OCI-LY1 (cell line): ENCODE measurements around the gene DPYSL3.

ENCODE experiments used
- H2AFZ ChIP-seq: fragments of 200-600 bp; sonication (generic), shearing (Covaris generic); 2 replicates; pipeline ENCODE4 v1.6.0; 2014; ENCODE audit warnings: antibody characterized with exemption, mild to moderate bottlenecking, low read length
- H3F3A ChIP-seq: fragments of 200-600 bp; sonication (generic), shearing (Covaris generic); 2 replicates; pipeline ENCODE4 v1.6.0; 2014; ENCODE audit warnings: mild to moderate bottlenecking, antibody characterized with exemption, low read length, moderate library complexity; ENCODE audit not compliant: insufficient read depth
- H3K27ac ChIP-seq: fragments of 200-600 bp; sonication (generic); 2 replicates; pipeline ENCODE4 v1.5.1; 2014; ENCODE audit warnings: low read length, mixed run types, mild to moderate bottlenecking, low read depth; ENCODE audit not compliant: poor library complexity, severe bottlenecking
- H3K27me3 ChIP-seq: fragments of 200-600 bp; sonication (generic); 2 replicates; pipeline ENCODE4 v1.6.0; 2014; ENCODE audit warnings: antibody characterized with exemption, mild to moderate bottlenecking, low read length, moderate library complexity; ENCODE audit not compliant: insufficient read depth
- H3K36me3 ChIP-seq: fragments of 200-600 bp; sonication (generic); 2 replicates; pipeline ENCODE4 v1.6.1; 2014; ENCODE audit warnings: mild to moderate bottlenecking, antibody characterized with exemption, low read length, moderate library complexity, mixed read lengths; ENCODE audit not compliant: insufficient read depth
- H3K4me1 ChIP-seq: fragments of 200-600 bp; sonication (generic); 2 replicates; pipeline ENCODE4 v1.5.1; 2014; ENCODE audit warnings: mild to moderate bottlenecking, low read length, moderate library complexity; ENCODE audit not compliant: insufficient read depth, severe bottlenecking
- H3K4me2 ChIP-seq: fragments of 200-600 bp; sonication (generic), shearing (Covaris generic); 2 replicates; pipeline ENCODE4 v1.6.1; 2014; ENCODE audit warnings: low read length
- H3K4me3 ChIP-seq: fragments of 200-600 bp; sonication (generic); 2 replicates; pipeline ENCODE4 v1.5.1; 2014; ENCODE audit warnings: low read length, low read depth, mild to moderate bottlenecking, mixed read lengths; ENCODE audit not compliant: poor library complexity, severe bottlenecking
- H3K79me2 ChIP-seq: fragments of 200-600 bp; shearing (Covaris generic); 2 replicates; pipeline ENCODE4 v1.6.1; 2016; ENCODE audit warnings: mixed run types, low read length, mixed read lengths; ENCODE audit not compliant: insufficient read depth
- H3K9ac ChIP-seq: fragments of 200-600 bp; sonication (generic), shearing (Covaris generic); 2 replicates; pipeline ENCODE4 v1.6.1; 2014; ENCODE audit warnings: mild to moderate bottlenecking, low read length, mixed read lengths
- H3K9me2 ChIP-seq: fragments of 200-600 bp; sonication (generic), shearing (Covaris generic); 2 replicates; pipeline ENCODE4 v1.6.1; 2014; ENCODE audit warnings: low read depth, mild to moderate bottlenecking, low read length, mixed read lengths
- H3K9me3 ChIP-seq: fragments of 200-600 bp; shearing (Covaris generic); 2 replicates; pipeline ENCODE4 v1.6.1; 2014; ENCODE audit warnings: low read length, mixed read lengths
- H4K20me1 ChIP-seq: fragments of 200-600 bp; sonication (generic), shearing (Covaris generic); 2 replicates; pipeline ENCODE4 v1.6.0; 2016; ENCODE audit warnings: mild to moderate bottlenecking, low read length; ENCODE audit not compliant: insufficient read depth
- EZH2 ChIP-seq: fragments of 200-600 bp; sonication (generic), shearing (Covaris generic); IDR thresholded peaks from 2 replicates; pipeline ENCODE4 v1.8.0; 2017; ENCODE audit warnings: borderline replicate concordance, mixed run types, mild to moderate bottlenecking, antibody characterized with exemption, low read length, moderate library complexity, mixed read lengths
- TF ChIP-seq, protein P1 (sequence below): fragments of 200-600 bp; sonication (generic), shearing (Covaris generic); IDR thresholded peaks from 2 replicates; pipeline ENCODE4 v1.5.1; 2017; ENCODE audit warnings: mild to moderate bottlenecking, antibody characterized with exemption, low read length, moderate library complexity, mixed read lengths

The DPYSL3 gene

GRCh38 chr5:147373328-147373727 lies 136.5 kb downstream of the DPYSL3 start:
- Histone ChIP-seq H3K9me2 (no peaks in the 10 kb centered on the region), H3K4me2 (no peak overlapping the region), H3K4me3 (no peak overlapping the region), H3K36me3 (no peaks in the 10 kb centered on the region), H3K4me1 (no peaks in the 10 kb centered on the region), H4K20me1 (no peaks in the 10 kb centered on the region), H3K27ac (no peak overlapping the region), H3K9ac (no peak overlapping the region), H3K9me3 (no peaks in the 10 kb centered on the region), H2AFZ (no peak overlapping the region), H3K27me3 (no peaks in the 10 kb centered on the region; the same call in 1 of the 2 replicates), H3F3A (no peaks in the 10 kb centered on the region), H3K79me2 (no peaks in the 10 kb centered on the region)
- TF ChIP-seq EZH2: no peak
- TF ChIP-seq, protein P1, sequence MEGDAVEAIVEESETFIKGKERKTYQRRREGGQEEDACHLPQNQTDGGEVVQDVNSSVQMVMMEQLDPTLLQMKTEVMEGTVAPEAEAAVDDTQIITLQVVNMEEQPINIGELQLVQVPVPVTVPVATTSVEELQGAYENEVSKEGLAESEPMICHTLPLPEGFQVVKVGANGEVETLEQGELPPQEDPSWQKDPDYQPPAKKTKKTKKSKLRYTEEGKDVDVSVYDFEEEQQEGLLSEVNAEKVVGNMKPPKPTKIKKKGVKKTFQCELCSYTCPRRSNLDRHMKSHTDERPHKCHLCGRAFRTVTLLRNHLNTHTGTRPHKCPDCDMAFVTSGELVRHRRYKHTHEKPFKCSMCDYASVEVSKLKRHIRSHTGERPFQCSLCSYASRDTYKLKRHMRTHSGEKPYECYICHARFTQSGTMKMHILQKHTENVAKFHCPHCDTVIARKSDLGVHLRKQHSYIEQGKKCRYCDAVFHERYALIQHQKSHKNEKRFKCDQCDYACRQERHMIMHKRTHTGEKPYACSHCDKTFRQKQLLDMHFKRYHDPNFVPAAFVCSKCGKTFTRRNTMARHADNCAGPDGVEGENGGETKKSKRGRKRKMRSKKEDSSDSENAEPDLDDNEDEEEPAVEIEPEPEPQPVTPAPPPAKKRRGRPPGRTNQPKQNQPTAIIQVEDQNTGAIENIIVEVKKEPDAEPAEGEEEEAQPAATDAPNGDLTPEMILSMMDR: no peak

DNA sequence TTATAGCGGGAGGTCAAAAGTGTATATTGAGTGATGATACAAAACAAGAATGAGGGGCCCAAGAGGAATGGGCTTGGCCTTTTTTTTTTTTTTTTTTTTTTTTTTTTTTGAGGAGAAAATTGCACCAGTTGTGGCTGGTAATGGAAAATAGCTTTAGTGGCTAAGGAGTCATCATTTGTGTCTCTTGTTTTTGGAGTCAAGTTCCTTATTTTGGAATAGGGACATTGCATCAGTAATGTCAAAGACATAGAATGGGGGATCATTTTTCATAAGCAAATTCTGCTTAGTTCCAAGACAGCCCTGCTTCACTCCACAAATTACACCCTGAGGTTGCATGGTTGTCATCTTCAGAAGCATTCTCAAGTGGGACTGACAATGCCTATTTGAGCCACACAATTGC lies 137.7 kb downstream of the DPYSL3 start:
- Histone ChIP-seq H3K27ac (no peak overlapping the region), H3K4me1 (no peaks in the 10 kb centered on the region), H4K20me1 (no peaks in the 10 kb centered on the region), H3K4me2 (no peak overlapping the region), H3K9me3 (no peaks in the 10 kb centered on the region), H2AFZ (no peak overlapping the region), H3F3A (no peaks in the 10 kb centered on the region), H3K79me2 (no peaks in the 10 kb centered on the region), H3K27me3 (no peaks in the 10 kb centered on the region; the same call in 1 of the 2 replicates), H3K9me2 (no peaks in the 10 kb centered on the region), H3K36me3 (no peaks in the 10 kb centered on the region), H3K9ac (no peak overlapping the region), H3K4me3 (no peak overlapping the region)
- TF ChIP-seq, protein P1: no peak
- no peak for TF ChIP-seq EZH2

- Histone ChIP-seq H3K4me3 (no peak overlapping the region), H3K9me2 (no peaks in the 10 kb centered on the region), H4K20me1 (no peaks in the 10 kb centered on the region), H3K4me2 (no peak overlapping the region), H3K4me1 (no peaks in the 10 kb centered on the region), H3F3A (no peaks in the 10 kb centered on the region), H3K36me3 (no peaks in the 10 kb centered on the region), H2AFZ (no peak overlapping the region), H3K27ac (no peak overlapping the region), H3K9me3 (no peaks in the 10 kb centered on the region), H3K9ac (no peak overlapping the region), H3K79me2 (no peaks in the 10 kb centered on the region), H3K27me3 (no peaks in the 10 kb centered on the region; the same call in 1 of the 2 replicates)
- TF ChIP-seq, protein P1: no peak
These were observed 138.6 kb downstream of the DPYSL3 start for GRCh38 chr5:147371290-147371689.
